Stimulated activated naive CD8-positive, alpha-beta T cell treated with anti-CD3 and anti-CD28 coated beads, Interleukin-15, Interleukin-2, amounts not matched to agents 100 ng/mL and 50 ng/mL, for 24 hours (primary cell): Measurements from ENCODE around the gene CFL1.
"Not testable (repeated sequence)": the region's sequence is repeated elsewhere in the genome, so short reads cannot be mapped to it uniquely, and the experiment has no call there.

Source experiments
- H3K27ac Mint-ChIP-seq: one replicate; pipeline ENCODE4 v1.8.0; 2021; ENCODE audit warnings: mild to moderate bottlenecking, mixed read lengths
- H3K27me3 Mint-ChIP-seq: one replicate; pipeline ENCODE4 v1.8.0; 2021; ENCODE audit warnings: mixed read lengths
- H3K36me3 Mint-ChIP-seq: one replicate; pipeline ENCODE4 v1.8.0; 2021; ENCODE audit warnings: low read depth, mixed read lengths
- H3K4me1 Mint-ChIP-seq: one replicate; pipeline ENCODE4 v1.8.0; 2021; ENCODE audit warnings: low read depth, mixed read lengths
- H3K4me3 Mint-ChIP-seq: one replicate; pipeline ENCODE4 v1.8.0; 2021; ENCODE audit warnings: mild to moderate bottlenecking, mixed read lengths
- H3K9me3 Mint-ChIP-seq: one replicate; pipeline ENCODE4 v1.8.0; 2021; ENCODE audit warnings: mixed read lengths

The CFL1 gene

DNA sequence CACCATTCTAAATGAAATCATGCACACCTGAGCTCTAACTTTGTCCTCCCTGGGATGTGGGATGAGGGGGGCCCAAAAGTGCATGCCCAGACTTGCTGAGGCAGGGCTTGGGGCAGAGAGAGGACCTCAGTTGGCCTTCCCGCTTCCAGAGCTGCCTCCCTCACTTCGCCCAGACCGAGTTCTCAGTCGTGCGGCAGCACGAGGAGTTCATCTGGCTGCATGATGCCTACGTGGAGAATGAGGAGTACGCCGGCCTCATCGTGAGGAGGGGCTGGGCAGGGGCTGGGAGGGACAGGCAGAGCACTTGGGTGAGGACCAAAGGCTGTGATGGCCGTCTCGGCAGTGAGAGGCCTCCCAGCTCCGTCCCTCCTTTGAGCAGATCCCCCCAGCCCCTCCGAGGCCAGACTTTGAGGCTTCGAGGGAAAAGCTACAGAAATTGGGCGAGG is 8.2 kb downstream of the CFL1 start:
- Mint-ChIP-seq H3K36me3 (peaks cover 34% of the 10 kb centered on the region), H3K9me3 (no peaks in the 10 kb centered on the region), H3K4me3 (no peak overlapping the region), H3K27ac (no peak overlapping the region), H3K27me3 (no peaks in the 10 kb centered on the region), H3K4me1 (peaks cover 13% of the 10 kb centered on the region)

DNA sequence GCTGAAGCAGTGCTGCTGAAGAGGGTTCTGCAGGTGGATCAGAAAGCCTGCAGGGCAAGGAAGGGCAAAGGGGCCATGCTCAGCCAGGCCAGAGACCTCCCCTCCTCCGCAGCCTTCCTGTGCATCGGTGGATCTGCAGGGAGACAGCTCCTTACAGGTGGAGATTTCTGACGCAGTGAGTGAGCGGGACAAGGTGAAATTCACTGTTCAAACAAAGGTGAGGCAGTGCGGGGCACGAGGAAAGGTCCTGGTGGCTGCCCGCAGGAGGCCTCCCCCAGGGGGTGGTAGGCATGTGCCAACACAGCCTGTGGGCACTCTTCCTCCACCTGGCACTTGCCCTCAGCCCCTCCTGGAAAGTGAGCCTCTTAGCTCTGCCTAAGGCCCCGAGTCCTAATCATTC is 8.6 kb downstream of the CFL1 start:
- H3K27me3 Mint-ChIP-seq, result no peaks in the 10 kb centered on the region
- H3K9me3 Mint-ChIP-seq, result no peaks in the 10 kb centered on the region
- H3K27ac Mint-ChIP-seq, result no peak overlapping the region
- peaks cover 30% of the 10 kb centered on the region for H3K36me3 Mint-ChIP-seq
- H3K4me1 Mint-ChIP-seq, result peaks cover 9% of the 10 kb centered on the region
- no peak overlapping the region for H3K4me3 Mint-ChIP-seq

DNA sequence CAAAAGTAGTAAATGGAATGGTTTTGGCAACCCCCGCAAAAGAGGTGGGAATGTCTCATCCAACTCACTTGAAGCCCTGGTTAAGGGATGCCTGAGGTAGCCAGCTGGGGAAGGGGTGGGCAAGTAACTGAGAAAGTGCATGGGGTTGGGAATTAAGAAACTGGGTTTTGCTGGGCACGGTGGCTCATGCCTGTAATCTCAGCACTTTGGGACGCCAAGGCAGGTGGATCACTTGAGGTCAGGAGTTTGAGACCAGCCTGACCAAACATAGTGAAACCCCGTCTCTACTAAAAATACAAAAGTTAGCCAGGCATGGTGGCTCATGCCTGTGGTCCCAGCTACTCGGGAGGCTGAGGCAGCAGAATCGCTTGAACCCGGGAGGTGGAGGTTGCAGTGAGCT is 9.3 kb downstream of the CFL1 start:
- not testable (repeated sequence) for H3K9me3 Mint-ChIP-seq, H3K27ac Mint-ChIP-seq, H3K4me1 Mint-ChIP-seq, H3K4me3 Mint-ChIP-seq, H3K27me3 Mint-ChIP-seq
- H3K36me3 Mint-ChIP-seq, result peaks cover 23% of the 10 kb centered on the region

DNA sequence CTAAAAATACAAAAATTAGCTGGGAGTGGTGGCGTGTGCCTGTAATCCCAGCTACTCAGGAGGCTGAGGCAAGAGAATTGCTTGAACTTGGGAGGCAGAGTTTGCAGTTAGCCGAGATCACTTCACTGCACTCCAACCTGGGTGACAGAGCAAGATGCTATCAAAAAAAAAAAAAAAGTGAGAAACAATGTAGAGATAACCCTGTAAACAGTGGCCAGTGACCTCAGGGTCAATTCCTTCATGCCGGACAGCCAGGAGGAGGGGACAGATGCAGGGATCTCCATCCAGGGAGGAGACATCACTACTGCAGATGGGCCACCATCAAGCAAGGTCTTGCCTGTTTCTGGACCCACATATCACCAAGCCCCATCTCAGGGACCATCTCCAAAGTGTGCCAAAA is 10.2 kb downstream of the CFL1 start:
- Mint-ChIP-seq H3K36me3 (peaks cover 14% of the 10 kb centered on the region), H3K9me3 (no peaks in the 10 kb centered on the region), H3K27me3 (no peaks in the 10 kb centered on the region), H3K4me3 (no peak overlapping the region), H3K27ac (no peak overlapping the region), H3K4me1 (no peaks in the 10 kb centered on the region)

DNA sequence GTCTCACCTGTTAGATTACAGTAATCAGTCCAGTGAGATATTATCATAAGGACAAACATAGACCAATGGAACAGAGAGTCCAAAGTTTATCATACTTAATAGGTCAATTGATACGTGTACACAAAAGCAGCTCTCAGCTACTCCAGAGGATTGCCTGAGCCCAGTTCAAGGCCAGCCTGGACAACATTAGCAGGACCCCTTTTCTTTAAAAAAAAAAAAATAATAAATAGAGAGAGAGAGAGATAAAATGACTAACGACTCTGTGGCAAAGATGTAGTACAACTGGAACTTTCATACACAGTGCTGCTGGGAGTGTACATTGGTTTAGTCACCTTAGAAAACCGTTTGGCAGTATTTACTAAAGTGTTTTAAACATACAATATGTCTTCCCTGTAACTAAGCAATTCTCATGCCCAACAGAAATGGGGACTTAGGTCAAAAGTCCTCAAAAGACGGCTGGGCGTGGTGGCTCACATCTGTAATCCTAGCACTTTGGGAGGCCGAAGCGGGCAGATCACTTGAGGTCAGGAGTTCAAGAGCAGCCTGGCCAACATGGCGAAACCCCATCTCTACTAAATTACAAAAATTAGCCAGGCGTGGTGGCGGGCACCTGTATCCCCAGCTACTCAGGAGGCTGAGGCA is 13.6 kb downstream of the CFL1 start:
- Mint-ChIP-seq H3K9me3 (no peaks in the 10 kb centered on the region), H3K27me3 (no peaks in the 10 kb centered on the region), H3K27ac (no peak overlapping the region), H3K36me3 (no peaks in the 10 kb centered on the region), H3K4me3 (no peak overlapping the region), H3K4me1 (no peaks in the 10 kb centered on the region)

DNA sequence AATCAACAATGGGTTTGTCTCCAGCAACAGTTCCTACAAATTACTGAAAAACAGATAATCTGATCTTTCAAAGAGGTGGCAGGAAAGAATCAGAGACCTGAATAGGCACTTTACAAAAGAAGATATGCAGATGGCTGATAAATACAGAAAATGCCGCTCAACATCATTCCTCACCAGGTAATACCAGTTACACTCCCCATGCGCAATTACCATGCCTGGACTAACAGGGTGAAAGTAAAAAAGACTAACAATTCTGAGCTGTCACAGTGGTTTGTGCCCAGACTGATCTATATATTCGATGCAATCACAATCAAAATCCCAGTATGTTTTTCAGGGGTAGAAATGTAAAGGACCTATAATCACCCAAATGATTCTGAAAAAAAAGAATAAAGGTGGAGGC is 14.2 kb downstream of the CFL1 start:
- H3K27ac Mint-ChIP-seq, result no peak overlapping the region
- H3K27me3 Mint-ChIP-seq, result no peaks in the 10 kb centered on the region
- no peaks in the 10 kb centered on the region for H3K9me3 Mint-ChIP-seq
- no peaks in the 10 kb centered on the region for H3K4me1 Mint-ChIP-seq
- no peaks in the 10 kb centered on the region for H3K36me3 Mint-ChIP-seq
- H3K4me3 Mint-ChIP-seq, result no peak overlapping the region

DNA sequence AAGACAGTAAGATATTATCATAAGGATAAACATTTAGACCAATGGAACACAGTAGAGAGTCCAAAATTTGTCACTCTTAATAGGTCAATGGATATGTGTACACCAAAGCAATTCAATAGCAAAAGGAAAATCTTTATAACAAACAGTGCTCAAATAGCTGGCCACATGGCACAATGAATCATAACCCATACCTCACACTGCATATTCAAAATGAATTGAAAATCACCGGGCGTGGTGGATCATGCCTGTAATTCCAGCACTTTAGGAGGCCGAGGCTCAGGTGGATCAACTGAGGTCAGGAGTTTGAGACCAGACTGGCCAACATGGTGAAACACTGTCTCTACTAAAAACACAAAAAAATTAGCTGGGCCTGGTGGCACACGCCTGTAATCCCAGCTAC is 15.8 kb downstream of the CFL1 start:
- Mint-ChIP-seq H3K36me3 (no peaks in the 10 kb centered on the region), H3K4me1 (no peaks in the 10 kb centered on the region), H3K9me3 (no peaks in the 10 kb centered on the region), H3K27me3 (no peaks in the 10 kb centered on the region), H3K4me3 (no peak overlapping the region), H3K27ac (no peak overlapping the region)

DNA sequence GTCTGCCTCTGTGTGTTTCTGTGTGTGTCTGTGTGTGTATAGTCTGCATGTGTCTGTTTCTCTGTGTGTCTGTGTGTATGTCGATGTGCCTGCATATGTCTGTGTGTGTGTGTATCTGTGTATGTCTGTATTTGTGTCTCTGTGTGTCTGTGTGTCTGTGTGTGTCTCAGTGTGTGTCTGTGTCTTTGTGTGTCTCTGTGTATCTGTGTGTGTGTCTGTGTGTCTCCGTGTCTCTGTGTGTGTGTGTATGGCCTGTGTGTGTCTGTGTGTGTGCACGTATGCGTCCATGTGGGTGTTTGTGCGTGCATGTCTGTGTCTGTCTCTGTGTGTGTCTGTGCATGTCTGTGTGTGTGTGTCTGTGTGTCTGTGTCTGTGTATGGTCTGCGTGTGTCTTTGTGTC is 23.8 kb downstream of the CFL1 start:
- peaks cover 31% of the 10 kb centered on the region for H3K4me1 Mint-ChIP-seq
- no peaks in the 10 kb centered on the region for H3K9me3 Mint-ChIP-seq
- no peak overlapping the region for H3K4me3 Mint-ChIP-seq
- peaks cover 17% of the 10 kb centered on the region for H3K27me3 Mint-ChIP-seq
- H3K36me3 Mint-ChIP-seq, result no peaks in the 10 kb centered on the region
- H3K27ac Mint-ChIP-seq, result no peak overlapping the region

DNA sequence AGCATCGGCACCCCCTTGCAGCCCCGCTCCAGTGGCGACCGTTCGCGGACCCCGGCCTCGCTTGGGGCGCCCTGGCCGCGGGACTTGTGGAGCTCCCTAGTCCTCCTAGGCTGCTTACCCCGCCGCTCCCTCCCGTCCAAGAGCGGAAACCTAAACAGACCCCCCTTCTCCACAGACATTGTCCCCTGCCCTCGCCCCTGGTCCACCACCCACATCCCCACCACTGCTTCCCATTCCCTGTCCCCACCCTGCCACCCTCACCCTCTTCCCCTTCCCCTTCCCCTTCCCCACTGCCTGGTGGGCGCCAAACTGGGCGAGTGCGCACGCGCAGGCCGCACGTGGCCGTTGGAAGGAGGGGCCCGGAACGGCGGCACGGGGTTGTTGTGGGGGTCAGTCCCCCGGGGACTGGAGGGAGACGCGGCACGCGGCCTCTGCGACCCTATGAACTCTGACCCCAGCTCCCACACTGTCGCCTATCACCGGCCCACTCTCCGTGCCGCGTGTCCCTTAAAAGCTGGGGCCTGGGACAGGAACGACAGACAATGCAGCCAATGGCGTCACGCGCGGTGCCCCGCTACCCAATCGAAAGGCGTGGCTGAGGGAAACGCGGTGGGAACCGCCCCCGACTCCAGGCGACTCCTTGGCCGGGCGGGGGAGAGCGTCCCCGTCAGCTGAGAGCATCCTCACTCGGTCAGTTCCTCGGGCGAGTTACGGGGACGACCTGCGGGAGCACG is 24.5 kb downstream of the CFL1 start, which contains the start of gene SNX32:
TSS of gene SNX32 (plus strand) at position 667 of the 734 bp plus-strand sequence. CDS start 103 bp downstream, outside the sequence.
- H3K36me3 Mint-ChIP-seq, result no peaks in the 10 kb centered on the region
- H3K27ac Mint-ChIP-seq, result no peak within 1 kb of the TSS
- H3K4me1 Mint-ChIP-seq, result peaks cover 37% of the 10 kb centered on the region
- no peak within 1 kb of the TSS for H3K4me3 Mint-ChIP-seq
- H3K9me3 Mint-ChIP-seq, result no peaks in the 10 kb centered on the region
- peaks cover 17% of the 10 kb centered on the region for H3K27me3 Mint-ChIP-seq

DNA sequence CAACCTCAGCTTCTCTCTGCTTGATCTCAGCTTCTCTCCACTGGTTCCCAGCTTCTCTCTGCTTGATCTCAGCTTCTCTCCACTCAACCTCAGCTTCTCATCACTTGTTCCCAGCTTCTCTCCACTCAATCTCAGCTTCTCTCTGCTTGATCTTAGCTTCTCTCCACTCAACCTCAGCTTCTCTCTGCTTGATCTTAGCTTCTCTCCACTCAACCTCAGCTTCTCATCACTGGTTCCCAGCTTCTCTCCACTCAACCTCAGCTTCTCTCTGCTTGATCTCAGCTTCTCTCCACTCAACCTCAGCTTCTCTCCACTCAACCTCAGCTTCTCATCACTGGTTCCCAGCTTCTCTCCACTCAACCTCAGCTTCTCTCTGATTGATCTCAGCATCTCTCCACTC is 25.7 kb downstream of the CFL1 start:
- Mint-ChIP-seq H3K27ac (peak overlapping the region; percentile 70), H3K27me3 (peaks cover 17% of the 10 kb centered on the region), H3K4me1 (peaks cover 48% of the 10 kb centered on the region)
- H3K36me3 Mint-ChIP-seq, H3K9me3 Mint-ChIP-seq, H3K4me3 Mint-ChIP-seq: not testable (repeated sequence)

DNA sequence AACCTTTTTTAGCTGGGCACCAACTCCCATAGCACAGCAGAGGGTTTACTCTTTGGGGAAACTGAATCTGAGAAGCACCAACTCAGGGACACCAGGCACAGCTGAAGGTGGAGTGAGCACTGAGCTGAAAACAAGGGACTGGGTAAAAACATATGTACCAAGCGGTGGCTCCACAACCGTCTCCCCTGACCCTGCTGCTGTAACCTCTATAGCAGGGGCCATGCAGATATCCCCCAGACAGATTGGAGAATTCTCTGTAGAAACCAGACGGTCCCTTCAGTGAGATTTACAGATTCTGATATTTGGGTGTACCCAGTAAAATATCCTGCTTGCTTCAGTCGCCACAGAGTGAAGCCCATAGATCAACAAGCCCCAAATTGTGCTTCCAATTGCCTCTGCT is 28.5 kb downstream of the CFL1 start:
- H3K36me3 Mint-ChIP-seq, result no peaks in the 10 kb centered on the region
- peaks cover 48% of the 10 kb centered on the region for H3K4me1 Mint-ChIP-seq
- no peaks in the 10 kb centered on the region for H3K9me3 Mint-ChIP-seq
- H3K27ac Mint-ChIP-seq, result no peak overlapping the region
- H3K4me3 Mint-ChIP-seq, result no peak overlapping the region
- H3K27me3 Mint-ChIP-seq, result peaks cover 17% of the 10 kb centered on the region

DNA sequence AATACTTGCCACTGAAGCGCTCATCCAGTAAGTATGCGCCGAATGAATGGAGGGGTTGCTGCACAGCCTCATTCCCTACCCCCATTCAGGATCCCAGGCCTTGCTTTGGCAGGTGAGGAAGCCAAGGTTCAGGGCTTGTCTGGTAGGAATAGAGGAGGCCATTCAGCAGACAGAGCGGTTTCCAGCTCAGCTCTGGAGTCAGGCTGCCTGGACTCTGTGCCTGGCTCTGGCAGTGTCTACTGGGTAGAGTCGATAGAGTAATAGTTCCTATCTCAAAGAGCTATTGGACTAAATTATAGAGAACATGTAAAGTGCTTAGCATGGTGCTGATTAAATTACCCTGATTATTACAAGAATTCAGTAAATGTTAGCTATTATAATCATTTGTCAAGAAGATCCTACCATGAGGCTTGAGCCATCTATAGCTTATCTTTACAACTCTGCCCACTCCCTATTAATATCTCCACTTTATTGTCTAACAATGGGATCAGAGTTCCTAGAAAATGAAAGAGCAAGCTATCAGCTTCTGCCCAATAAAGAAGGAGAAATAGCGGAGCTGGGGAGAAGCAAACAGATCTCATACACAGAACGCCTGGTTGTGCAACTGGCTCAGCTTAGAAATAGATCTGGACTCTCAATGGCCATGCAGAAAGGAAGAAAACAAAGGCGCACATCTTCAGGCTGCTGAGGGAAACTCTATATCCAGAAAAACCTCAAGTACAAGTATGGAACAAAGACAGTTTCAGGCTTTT is 30.8 kb downstream of the CFL1 start:
- H3K27me3 Mint-ChIP-seq, result peaks cover 12% of the 10 kb centered on the region
- H3K27ac Mint-ChIP-seq, result no peak overlapping the region
- H3K4me1 Mint-ChIP-seq, result peaks cover 37% of the 10 kb centered on the region
- no peak overlapping the region for H3K4me3 Mint-ChIP-seq
- H3K36me3 Mint-ChIP-seq, result no peaks in the 10 kb centered on the region
- H3K9me3 Mint-ChIP-seq, result no peaks in the 10 kb centered on the region

DNA sequence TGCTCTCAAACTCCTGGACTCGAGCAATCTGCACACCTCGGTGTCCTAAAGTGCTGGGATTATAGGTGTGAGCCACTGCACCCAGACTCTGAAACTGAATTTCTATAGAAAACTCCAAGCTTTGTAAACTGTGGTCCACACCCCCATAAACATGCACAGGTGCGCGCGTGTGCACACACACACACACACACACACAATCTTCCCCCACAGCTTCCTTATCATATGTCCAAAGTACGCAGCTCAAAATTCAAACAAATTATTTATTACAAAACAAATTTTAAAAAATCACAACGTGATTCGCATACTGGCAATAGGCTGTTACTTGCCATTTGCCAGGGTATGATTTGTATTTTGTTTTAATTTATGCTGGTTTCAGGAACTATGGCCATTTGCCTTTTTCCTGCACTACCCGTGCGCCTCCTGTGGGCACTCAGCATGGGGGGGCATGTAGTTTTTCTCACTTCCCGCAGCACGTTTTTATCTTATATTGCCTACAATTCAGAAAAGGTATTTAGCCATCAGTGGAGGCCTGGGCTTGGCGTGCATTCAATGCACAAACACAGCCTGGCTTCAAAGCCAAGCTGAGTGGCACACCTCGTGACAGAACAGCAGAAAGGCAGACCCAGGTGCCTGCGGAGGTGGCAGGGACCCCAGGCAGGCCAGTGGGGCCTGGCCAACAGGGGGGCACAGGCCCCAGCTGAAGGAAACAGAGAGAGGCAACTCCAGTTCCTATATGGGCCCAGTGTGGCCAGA is 35.0 kb downstream of the CFL1 start:
- Mint-ChIP-seq H3K36me3 (no peaks in the 10 kb centered on the region), H3K4me3 (no peak overlapping the region), H3K27ac (no peak overlapping the region), H3K4me1 (peaks cover 13% of the 10 kb centered on the region), H3K9me3 (no peaks in the 10 kb centered on the region), H3K27me3 (no peaks in the 10 kb centered on the region)

DNA sequence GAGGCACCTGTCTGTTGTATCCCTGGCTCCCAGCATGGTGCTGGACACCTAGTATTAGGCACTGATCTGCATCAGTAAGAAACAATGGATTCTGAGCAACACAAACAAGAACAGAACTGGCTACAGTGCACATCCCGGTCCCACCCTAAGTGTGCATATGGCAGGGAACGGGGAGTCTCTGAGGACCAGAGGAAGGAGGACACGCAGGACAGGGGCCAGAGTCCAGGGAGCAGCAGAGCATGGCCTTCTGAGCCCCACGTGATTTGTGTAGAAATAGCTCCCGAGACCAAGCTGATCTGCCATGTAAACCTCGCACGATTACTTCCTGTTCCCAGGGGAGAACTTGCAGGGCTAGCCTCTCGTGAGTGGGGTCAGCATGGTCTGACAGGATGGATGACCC is 36.9 kb downstream of the CFL1 start:
- H3K36me3 Mint-ChIP-seq, result no peaks in the 10 kb centered on the region
- no peak overlapping the region for H3K27ac Mint-ChIP-seq
- H3K4me1 Mint-ChIP-seq, result peaks cover 18% of the 10 kb centered on the region

More for the DNA sequence above, 36.9 kb downstream of the CFL1 start:
- H3K4me3 Mint-ChIP-seq, result no peak overlapping the region
- H3K27me3 Mint-ChIP-seq, result no peaks in the 10 kb centered on the region
- no peaks in the 10 kb centered on the region for H3K9me3 Mint-ChIP-seq
